Thyroid gland (tissue), 4 donors: ENCODE results near the gene MAGEA12.
"Not testable (repeated sequence)": the region's sequence is repeated elsewhere in the genome, so short reads cannot be mapped to it uniquely, and the experiment has no call there.

Source experiments
- CTCF ChIP-seq, 6 experiments: fragments of 200-600 bp in 3 of 6; fragments of 450-650 bp in 3 of 6; sonication (generic) in 3 of 6; IDR thresholded peaks; one replicate each; pipeline ENCODE4 v1.5.1; 2016 to 2019; ENCODE audit warnings: antibody characterized with exemption in 6 of 6, mild to moderate bottlenecking in 2 of 6, inconsistent platforms in 1 of 6, moderate library complexity in 1 of 6
- POLR2A ChIP-seq, 2 donors: fragments of 450-650 bp; IDR thresholded peaks; one replicate each; pipeline ENCODE4 v1.6.1; 2017; ENCODE audit warnings: antibody characterized with exemption in 2 of 2, mild to moderate bottlenecking in 2 of 2, moderate library complexity in 1 of 2

GRCh38 chrX:152759544-152759943, 26.0 kb downstream of the MAGEA12 start:
- TF ChIP-seq CTCF, POLR2A (IDR thresholded peaks at IDR 0.05): not testable (repeated sequence)
